H1 (cell line): ENCODE data around the gene PDE9A. TPM values are rescaled to one million over a fixed set of nuclear protein-coding genes. Genes with fewer than 3 reads are reported as not detected.
A peak's percentile ranks its signal among the peaks of the same experiment; 100 is the strongest.

Source experiments
- CTCF ChIA-PET: fragments of 300-600 bp; sonication (Branson Sonifier 250); formaldehyde crosslinking; loops from one replicate; lab custom pipeline; 2021; ENCODE audit not compliant: partially characterized antibody; lab: Charles Lee
- POLR2A ChIA-PET: fragments of 300-600 bp; sonication (Branson Sonifier 250); formaldehyde crosslinking; loops from one replicate; lab custom pipeline; 2021; ENCODE audit warnings: inconsistent platforms; ENCODE audit not compliant: partially characterized antibody; lab: Charles Lee
- DNase-seq, 2 experiments: peaks; one replicate each; pipeline versions ENCODE4 v3.0.0 to v3.0.0-alpha.2; 2010 to 2022; ENCODE audit warnings: low spot score in 2 of 2, low read depth in 1 of 2, mixed read lengths in 1 of 2
- FAIRE-seq: peaks from 2 replicates; lab custom pipeline; 2011; peaks lifted over from hg19 to GRCh38; lab: Jason Lieb, UNC
- H2AFZ ChIP-seq: 2 replicates; pipeline ENCODE4 v1.8.1; 2012; ENCODE audit warnings: low read length, inconsistent platforms
- H2AK5ac ChIP-seq: 2 replicates; pipeline ENCODE4 v1.6.1; 2013; ENCODE audit warnings: low read depth, low read length
- H2BK120ac ChIP-seq: replicated peaks from 2 replicates; pipeline ENCODE3; 2013; ENCODE audit warnings: low read depth, low read length, inconsistent platforms
- H2BK12ac ChIP-seq: 2 replicates; pipeline ENCODE4 v1.6.1; 2013; ENCODE audit warnings: low read depth, low read length
- H2BK15ac ChIP-seq: 2 replicates; pipeline ENCODE4 v1.6.1; 2013; ENCODE audit warnings: low read length
- H2BK20ac ChIP-seq: 2 replicates; pipeline ENCODE4 v1.6.1; 2013; ENCODE audit warnings: low read length
- H2BK5ac ChIP-seq: 2 replicates; pipeline ENCODE4 v1.6.1; 2013; ENCODE audit warnings: low read depth, low read length
- H3K14ac ChIP-seq: 2 replicates; pipeline ENCODE4 v1.6.1; 2013; ENCODE audit warnings: inconsistent platforms; ENCODE audit not compliant: insufficient read length
- H3K18ac ChIP-seq: 2 replicates; pipeline ENCODE4 v1.6.1; 2013; ENCODE audit warnings: low read length; ENCODE audit errors: extremely low read depth
- H3K23ac ChIP-seq: 2 replicates; pipeline ENCODE4 v1.6.1; 2013; ENCODE audit warnings: inconsistent platforms; ENCODE audit not compliant: insufficient read length
- H3K23me2 ChIP-seq: 2 replicates; pipeline ENCODE4 v1.6.1; 2013; ENCODE audit warnings: low read depth, low read length
- H3K27ac ChIP-seq: 2 replicates; pipeline ENCODE4 v1.6.1; 2011; ENCODE audit warnings: low read depth, low read length, inconsistent platforms
- H3K27me3 ChIP-seq, 4 experiments: replicated peaks in 1 of 4; 1 replicate in 1 of 4; 2 replicates in 3 of 4; pipeline versions ENCODE4 v1.6.1 to v1.8.1; 2011 to 2013; ENCODE audit warnings: low read length in 3 of 4, mild to moderate bottlenecking in 3 of 4, inconsistent platforms in 2 of 4, mixed read lengths in 2 of 4, moderate library complexity in 1 of 4; ENCODE audit not compliant: control insufficient read depth in 3 of 4, insufficient read depth in 3 of 4; ENCODE audit errors: extremely low read depth in 1 of 4
- H3K36me3 ChIP-seq, 4 experiments: 2 replicates each; pipeline versions ENCODE4 v1.6.1 to v1.8.1; 2011 to 2013; ENCODE audit warnings: mild to moderate bottlenecking in 4 of 4, low read length in 3 of 4, moderate library complexity in 2 of 4, control low read depth in 1 of 4, inconsistent platforms in 1 of 4; ENCODE audit not compliant: insufficient read depth in 4 of 4, control insufficient read depth in 2 of 4
- H3K4ac ChIP-seq: replicated peaks from 2 replicates; pipeline ENCODE3; 2013; ENCODE audit warnings: low read length, low read depth, mixed read lengths, inconsistent platforms; ENCODE audit not compliant: insufficient read length
- H3K4me1 ChIP-seq, 4 experiments: replicated peaks in 1 of 4; 1 replicate in 1 of 4; 2 replicates in 3 of 4; pipeline versions ENCODE4 v1.6.1 to v1.8.1; 2011 to 2013; ENCODE audit warnings: low read length in 3 of 4, inconsistent platforms in 2 of 4, mixed read lengths in 1 of 4; ENCODE audit not compliant: insufficient read depth in 4 of 4, control insufficient read depth in 3 of 4
- H3K4me2 ChIP-seq, 2 experiments: 2 replicates each; pipeline versions ENCODE4 v1.6.1 to v1.8.1; 2011 to 2013; ENCODE audit warnings: low read depth in 2 of 2, low read length in 2 of 2, control low read depth in 1 of 2, inconsistent platforms in 1 of 2, mild to moderate bottlenecking in 1 of 2; ENCODE audit not compliant: insufficient read depth in 1 of 2
- H3K4me3 ChIP-seq, 4 experiments: fragments of 200-600, 300-600 bp in 1 of 4; sonication (generic), shearing (Covaris generic), sonication (Bioruptor Twin) in 1 of 4; 2 replicates each; pipeline versions ENCODE4 v1.5.1 to v1.8.1; 2011 to 2016; ENCODE audit warnings: low read length in 4 of 4, low read depth in 3 of 4, control low read depth in 2 of 4, inconsistent platforms in 2 of 4, mild to moderate bottlenecking in 2 of 4, mixed read lengths in 1 of 4, moderate library complexity in 1 of 4; ENCODE audit not compliant: insufficient read depth in 2 of 4; ENCODE audit errors: extremely low read depth in 1 of 4
- H3K56ac ChIP-seq: replicated peaks from 2 replicates; pipeline ENCODE3; 2013; ENCODE audit warnings: low read depth, mild to moderate bottlenecking, mixed read lengths, low read length, inconsistent platforms; ENCODE audit not compliant: insufficient read length
- H3K79me1 ChIP-seq: 2 replicates; pipeline ENCODE4 v1.6.1; 2013; ENCODE audit warnings: low read depth, low read length, control low read depth
- H3K79me2 ChIP-seq, 2 experiments: 2 replicates each; pipeline versions ENCODE4 v1.6.1 to v1.8.1; 2012 to 2013; ENCODE audit warnings: low read length in 2 of 2, mild to moderate bottlenecking in 2 of 2, inconsistent platforms in 1 of 2; ENCODE audit not compliant: insufficient read depth in 2 of 2, control insufficient read depth in 1 of 2
- H3K9ac ChIP-seq, 4 experiments: replicated peaks in 1 of 4; 1 replicate in 1 of 4; 2 replicates in 3 of 4; pipeline versions ENCODE4 v1.6.1 to v1.8.1; 2011 to 2013; ENCODE audit warnings: low read depth in 3 of 4, low read length in 3 of 4, control low read depth in 2 of 4, mild to moderate bottlenecking in 2 of 4, moderate library complexity in 2 of 4, inconsistent platforms in 1 of 4; ENCODE audit errors: extremely low read depth in 1 of 4
- H3K9me3 ChIP-seq, 2 experiments: 2 replicates each; pipeline versions ENCODE4 v1.6.1 to v1.8.1; 2012 to 2013; ENCODE audit warnings: mild to moderate bottlenecking in 2 of 2, moderate library complexity in 2 of 2, control low read depth in 1 of 2, inconsistent platforms in 1 of 2, low read depth in 1 of 2, low read length in 1 of 2, mixed read lengths in 1 of 2; ENCODE audit not compliant: insufficient read depth in 2 of 2
- H4K20me1 ChIP-seq, 2 experiments: replicated peaks in 1 of 2; 2 replicates each; pipeline versions ENCODE3 to v1.8.1; 2011 to 2013; ENCODE audit warnings: inconsistent platforms in 2 of 2, low read length in 2 of 2, mild to moderate bottlenecking in 1 of 2; ENCODE audit not compliant: insufficient read depth in 2 of 2, control insufficient read depth in 1 of 2
- H4K5ac ChIP-seq: 2 replicates; pipeline ENCODE4 v1.6.1; 2013; ENCODE audit warnings: low read length, low read depth, mixed read lengths, inconsistent platforms; ENCODE audit not compliant: insufficient read length
- H4K8ac ChIP-seq: 2 replicates; pipeline ENCODE4 v1.8.0; 2013; ENCODE audit warnings: mild to moderate bottlenecking, moderate library complexity, low read length, inconsistent platforms; ENCODE audit not compliant: insufficient read depth; ENCODE audit errors: extremely low read depth
- H4K91ac ChIP-seq: replicated peaks from 2 replicates; pipeline ENCODE3; 2013; ENCODE audit warnings: low read length, mixed read lengths, inconsistent platforms; ENCODE audit not compliant: insufficient read length
- CEBPB ChIP-seq: IDR thresholded peaks from 2 replicates; pipeline ENCODE4 v1.6.1; 2012; ENCODE audit warnings: low read depth, low read length
- HDAC2 ChIP-seq, 2 experiments: fragments of 300-600 bp in 1 of 2; sonication (generic) in 1 of 2; IDR thresholded peaks; 2 replicates each; pipeline ENCODE4 v1.6.1; 2011 to 2012; ENCODE audit warnings: low read depth in 2 of 2, low read length in 2 of 2, mild to moderate bottlenecking in 2 of 2, moderate library complexity in 2 of 2, borderline replicate concordance in 1 of 2, inconsistent platforms in 1 of 2
- HDAC6 ChIP-seq: IDR thresholded peaks from one replicate; pipeline ENCODE4 v1.7.1; 2012; ENCODE audit warnings: low read depth, mild to moderate bottlenecking, inconsistent platforms, low read length, moderate library complexity
- ZNF274 ChIP-seq: IDR thresholded peaks from 2 replicates; pipeline ENCODE4 v1.7.0; 2012; ENCODE audit warnings: low read length, borderline replicate concordance; ENCODE audit errors: extremely low read depth
- whole genome bisulfite sequencing, 2 experiments: shearing (Covaris generic) in 1 of 2; methylation state at CpG; one replicate each; pipeline versions ENCODE4 v1.1.6 to v1.1.7; 2013 to 2015; ENCODE audit warnings: low lambda C conversion rate in 2 of 2, mixed read lengths in 2 of 2, inconsistent platforms in 1 of 2, low coverage in 1 of 2, missing lambda C conversion rate in 1 of 2; ENCODE audit not compliant: insufficient replicate concordance in 2 of 2, insufficient coverage in 1 of 2, insufficient read length in 1 of 2; ENCODE audit errors: extremely low coverage in 1 of 2, missing lambda C conversion rate in 1 of 2; 5-methylcytosine and 5-hydroxymethylcytosine counted together
- polyA plus RNA-seq, 7 experiments: library from polyadenylated mRNA; depleted of rRNA in 3 of 7; stranded (reverse) in 5 of 7; unstranded in 2 of 7; fragments of >200 nt in 5 of 7; fragments of 200-250 nt in 2 of 7; gene quantifications; 1 replicate in 5 of 7; 2 replicates in 1 of 7; 4 replicates in 1 of 7; pipeline versions ENCODE4 v1.2.1 to v1.2.3, GENCODE V29; 2011 to 2013; ENCODE audit warnings: missing spikeins in 2 of 7, mixed read lengths in 2 of 7
- total RNA-seq: library from RNA; stranded (reverse); fragmentation: NEBNext Ultra II Directional; extraction: Animal tissue kit (Norgen Biotek cat#: 25700); gene quantifications from 2 replicates; pipeline ENCODE4 v1.2.1, GENCODE V29; 2021
- TF ChIP-seq, protein P1 (sequence below): IDR thresholded peaks from 2 replicates; pipeline ENCODE4 v1.6.1; 2011; ENCODE audit warnings: low read depth, mild to moderate bottlenecking, low read length; ENCODE audit not compliant: insufficient read depth

PDE9A gene
- total and polyA plus RNA-seq, 2 of the 8 experiments (the other 6 are each of a cell fraction or from before 2014, with no cell fraction given) = 39.2 to 45.9 TPM

DNA sequence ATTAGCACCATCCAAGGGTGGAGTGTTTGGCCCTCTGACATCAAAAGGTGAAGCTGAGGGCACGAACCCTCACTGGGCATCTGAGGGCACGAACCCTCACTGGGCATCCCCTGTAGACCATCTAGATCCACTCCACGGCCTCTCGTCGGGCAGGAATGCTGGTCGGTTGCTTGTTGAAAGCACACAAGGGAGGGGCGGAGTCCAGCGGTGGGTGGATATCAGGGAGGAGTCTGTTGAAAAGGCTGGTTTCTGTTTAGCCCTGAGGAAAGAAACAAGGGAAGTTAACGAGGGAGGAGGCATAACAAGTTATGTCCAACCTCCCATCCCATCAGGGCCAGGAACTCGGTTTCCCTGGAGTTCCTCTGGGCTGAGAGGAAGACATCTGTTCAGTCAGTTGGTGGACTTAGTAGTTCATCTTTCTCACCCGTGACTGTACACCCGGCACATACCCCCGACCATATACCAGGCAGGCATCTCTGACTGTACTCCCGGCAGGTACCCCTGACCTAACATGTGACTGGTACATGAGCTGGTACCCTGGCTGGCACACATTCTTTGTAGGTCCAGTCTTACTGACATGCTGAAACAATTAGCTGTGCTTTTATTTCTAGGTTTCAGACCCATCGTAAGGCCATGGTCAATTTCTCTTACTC is 32.1 kb upstream of the PDE9A start:
- no peak overlapping the region for H2AK5ac ChIP-seq
- ChIA-PET CTCF (interaction anchor here (0.6 to 1.7 kb wide), 4 partner anchors 17 to 602 kb away, joined by 3 to 4 read pairs (median 4); no protein-coding TSS in a partner anchor), POLR2A (no interaction called here)
- 77% methylated on average over 15 of the region's 15 CpGs; no CpG with 5 or more reads in 1 of the 2 experiments for WGBS, 2 experiments
- H3K9me3 ChIP-seq = no peaks in the 10 kb centered on the region
- no peak overlapping the region for H2BK12ac ChIP-seq
- 0 out of 2 replicates have a peak overlapping the region, but pooled peaks have one; percentile 72 for H2BK15ac ChIP-seq
- no peak overlapping the region for H4K91ac ChIP-seq
- no peak overlapping the region for H3K23ac ChIP-seq
- H3K4me1 ChIP-seq = peaks cover 0 to 8% (median 4%) of the 10 kb centered on the region in 4 experiments; a peak in 4 of 7 replicates
- H3K14ac ChIP-seq = no peak overlapping the region
- H3K23me2 ChIP-seq = no peaks in the 10 kb centered on the region
- 0 out of 2 replicates have a peak overlapping the region, but pooled peaks have one; percentile 15 for H2AFZ ChIP-seq
- H3K56ac ChIP-seq = no peak overlapping the region
- H3K36me3 ChIP-seq = no peaks in the 10 kb centered on the region
- H3K4ac ChIP-seq = no peak overlapping the region
- H4K8ac ChIP-seq = no peak overlapping the region
- H2BK5ac ChIP-seq = no peak overlapping the region
- no peak overlapping the region for H3K18ac ChIP-seq
- H3K27me3 ChIP-seq = no peaks in the 10 kb centered on the region; a peak in 3 of 7 replicates
- no peak overlapping the region for H3K27ac ChIP-seq
- no peak overlapping the region for H3K4me3 ChIP-seq
- H2BK20ac ChIP-seq = no peak overlapping the region
- H3K4me2 ChIP-seq = no peak overlapping the region
- no peak overlapping the region for H3K9ac ChIP-seq
- FAIRE-seq = no peak
- no peaks in the 10 kb centered on the region for H3K79me2 ChIP-seq
- DNase-seq = no peak
- H2BK120ac ChIP-seq = no peak overlapping the region
- 0 out of 2 replicates have a peak, but pooled peaks cover 2% of the 10 kb centered on the region for H3K79me1 ChIP-seq
- H4K20me1 ChIP-seq = no peaks in the 10 kb centered on the region
- H4K5ac ChIP-seq = no peak overlapping the region
- TF ChIP-seq HDAC2 (IDR thresholded peaks at IDR 0.05; ENCODE audit: borderline replicate concordance in 1 of 2, low read depth in 2 of 2, low read length in 2 of 2) (no peak), ZNF274 (no peak), HDAC6 (no peak), CEBPB (no peak)
- TF ChIP-seq, protein P1, sequence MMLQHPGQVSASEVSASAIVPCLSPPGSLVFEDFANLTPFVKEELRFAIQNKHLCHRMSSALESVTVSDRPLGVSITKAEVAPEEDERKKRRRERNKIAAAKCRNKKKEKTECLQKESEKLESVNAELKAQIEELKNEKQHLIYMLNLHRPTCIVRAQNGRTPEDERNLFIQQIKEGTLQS = no peak
